ENCODE results near the gene GORASP2. TPM values are rescaled to one million over a fixed set of nuclear protein-coding genes. Genes with fewer than 3 reads are reported as not detected.
A peak's percentile ranks its signal among the peaks of the same experiment; 100 is the strongest.

Gene GORASP2
- total RNA-seq, 1 experiment from 2014 or later: 102 TPM

DNA sequence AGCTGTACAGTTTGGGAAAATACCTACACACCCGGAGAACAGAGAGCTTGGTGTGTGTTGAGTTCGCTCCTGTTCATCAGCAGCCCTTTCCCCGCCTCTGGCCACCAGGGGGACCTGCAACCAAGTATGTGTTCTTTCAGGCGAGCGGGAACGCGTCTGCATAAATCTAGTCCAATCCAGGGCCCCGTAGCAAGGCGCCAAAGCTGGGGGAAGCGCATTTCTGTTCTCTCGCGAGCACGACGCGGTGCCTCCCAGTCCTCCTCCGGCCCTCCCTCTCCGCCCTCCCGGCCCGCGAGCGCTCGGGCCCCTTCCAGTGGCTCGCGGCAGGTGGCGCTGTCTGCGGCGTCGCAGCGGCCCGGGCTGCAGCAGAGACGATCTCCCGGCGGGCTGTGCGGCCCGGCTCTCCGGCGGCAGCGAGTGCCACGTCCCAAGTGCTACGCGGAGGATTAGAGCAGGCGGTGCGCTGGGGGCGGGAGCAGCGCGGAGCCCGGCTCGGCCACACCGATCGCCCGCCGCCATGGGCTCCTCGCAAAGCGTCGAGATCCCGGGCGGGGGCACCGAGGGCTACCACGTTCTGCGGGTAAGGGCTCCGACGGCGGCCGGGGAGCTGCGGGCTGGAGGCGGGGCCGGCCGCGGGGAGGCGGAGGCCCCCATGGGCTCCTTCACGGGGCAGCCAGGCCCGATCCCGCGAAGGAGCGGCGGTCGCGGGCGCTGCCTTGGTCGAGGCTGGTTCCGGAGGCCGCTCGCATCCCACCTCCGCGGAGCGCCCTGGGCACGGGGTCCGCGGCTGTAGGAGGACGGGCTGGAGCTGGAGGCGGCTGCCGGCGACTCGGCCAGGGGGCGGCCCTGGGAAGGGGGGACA lies at the start of gene GORASP2 (continued):
- TF ChIP-seq ATF1 (CRISPR knock-in tag; IDR thresholded peaks at IDR 0.05): peak; percentile 64; the same call in 1 of the 2 replicates
- TF ChIP-seq, protein P1, sequence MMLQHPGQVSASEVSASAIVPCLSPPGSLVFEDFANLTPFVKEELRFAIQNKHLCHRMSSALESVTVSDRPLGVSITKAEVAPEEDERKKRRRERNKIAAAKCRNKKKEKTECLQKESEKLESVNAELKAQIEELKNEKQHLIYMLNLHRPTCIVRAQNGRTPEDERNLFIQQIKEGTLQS (CRISPR knock-in tag; conservative IDR thresholded peaks at IDR 0.05): no peak
- no peak for TF ChIP-seq HMGA2 (CRISPR knock-in tag; IDR thresholded peaks at IDR 0.05)
- TF ChIP-seq SP1 (CRISPR knock-in tag; conservative IDR thresholded peaks at IDR 0.05): peak; percentile 88; the same call in 1 of the 2 replicates
- TF ChIP-seq ZNF396 (CRISPR knock-in tag; IDR thresholded peaks at IDR 0.05; ENCODE audit: borderline replicate concordance): no peak
- no peak; the same call in 1 of the 2 replicates for TF ChIP-seq ELF4 (CRISPR knock-in tag; IDR thresholded peaks at IDR 0.05; ENCODE audit: low read depth)
- 0 out of 2 replicates have a peak, but pooled peaks have one; percentile 10 for TF ChIP-seq NFYB (CRISPR knock-in tag; conservative IDR thresholded peaks at IDR 0.05; ENCODE audit: low read depth)
- no peak for TF ChIP-seq GTF2I (CRISPR knock-in tag; conservative IDR thresholded peaks at IDR 0.05)
- TF ChIP-seq ZNF317 (CRISPR knock-in tag; IDR thresholded peaks at IDR 0.05; ENCODE audit: borderline replicate concordance, low read depth): no peak
- peak; percentile 87 for TF ChIP-seq FOXK1 (CRISPR knock-in tag; IDR thresholded peaks at IDR 0.05)
- no peak for TF ChIP-seq JAZF1 (CRISPR knock-in tag; IDR thresholded peaks at IDR 0.05)
- TF ChIP-seq, protein P2, sequence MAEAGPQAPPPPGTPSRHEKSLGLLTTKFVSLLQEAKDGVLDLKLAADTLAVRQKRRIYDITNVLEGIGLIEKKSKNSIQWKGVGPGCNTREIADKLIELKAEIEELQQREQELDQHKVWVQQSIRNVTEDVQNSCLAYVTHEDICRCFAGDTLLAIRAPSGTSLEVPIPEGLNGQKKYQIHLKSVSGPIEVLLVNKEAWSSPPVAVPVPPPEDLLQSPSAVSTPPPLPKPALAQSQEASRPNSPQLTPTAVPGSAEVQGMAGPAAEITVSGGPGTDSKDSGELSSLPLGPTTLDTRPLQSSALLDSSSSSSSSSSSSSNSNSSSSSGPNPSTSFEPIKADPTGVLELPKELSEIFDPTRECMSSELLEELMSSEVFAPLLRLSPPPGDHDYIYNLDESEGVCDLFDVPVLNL (CRISPR knock-in tag; IDR thresholded peaks at IDR 0.05; ENCODE audit: borderline replicate concordance, low read depth): peak; percentile 87; the same call in 1 of the 2 replicates
- TF ChIP-seq, protein P3, sequence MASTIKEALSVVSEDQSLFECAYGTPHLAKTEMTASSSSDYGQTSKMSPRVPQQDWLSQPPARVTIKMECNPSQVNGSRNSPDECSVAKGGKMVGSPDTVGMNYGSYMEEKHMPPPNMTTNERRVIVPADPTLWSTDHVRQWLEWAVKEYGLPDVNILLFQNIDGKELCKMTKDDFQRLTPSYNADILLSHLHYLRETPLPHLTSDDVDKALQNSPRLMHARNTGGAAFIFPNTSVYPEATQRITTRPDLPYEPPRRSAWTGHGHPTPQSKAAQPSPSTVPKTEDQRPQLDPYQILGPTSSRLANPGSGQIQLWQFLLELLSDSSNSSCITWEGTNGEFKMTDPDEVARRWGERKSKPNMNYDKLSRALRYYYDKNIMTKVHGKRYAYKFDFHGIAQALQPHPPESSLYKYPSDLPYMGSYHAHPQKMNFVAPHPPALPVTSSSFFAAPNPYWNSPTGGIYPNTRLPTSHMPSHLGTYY (CRISPR knock-in tag; IDR thresholded peaks at IDR 0.05): no peak
- TF ChIP-seq FOXP1 (CRISPR knock-in tag; IDR thresholded peaks at IDR 0.05; ENCODE audit: borderline replicate concordance): peak; percentile 96
- 0 out of 2 replicates have a peak, but pooled peaks have one; percentile 32 for TF ChIP-seq OVOL2 (CRISPR knock-in tag; IDR thresholded peaks at IDR 0.05; ENCODE audit: borderline replicate concordance)
- TF ChIP-seq GRHL2 (CRISPR knock-in tag; IDR thresholded peaks at IDR 0.05; ENCODE audit: insufficient replicate concordance, severe bottlenecking): no peak
- TF ChIP-seq, protein P4, sequence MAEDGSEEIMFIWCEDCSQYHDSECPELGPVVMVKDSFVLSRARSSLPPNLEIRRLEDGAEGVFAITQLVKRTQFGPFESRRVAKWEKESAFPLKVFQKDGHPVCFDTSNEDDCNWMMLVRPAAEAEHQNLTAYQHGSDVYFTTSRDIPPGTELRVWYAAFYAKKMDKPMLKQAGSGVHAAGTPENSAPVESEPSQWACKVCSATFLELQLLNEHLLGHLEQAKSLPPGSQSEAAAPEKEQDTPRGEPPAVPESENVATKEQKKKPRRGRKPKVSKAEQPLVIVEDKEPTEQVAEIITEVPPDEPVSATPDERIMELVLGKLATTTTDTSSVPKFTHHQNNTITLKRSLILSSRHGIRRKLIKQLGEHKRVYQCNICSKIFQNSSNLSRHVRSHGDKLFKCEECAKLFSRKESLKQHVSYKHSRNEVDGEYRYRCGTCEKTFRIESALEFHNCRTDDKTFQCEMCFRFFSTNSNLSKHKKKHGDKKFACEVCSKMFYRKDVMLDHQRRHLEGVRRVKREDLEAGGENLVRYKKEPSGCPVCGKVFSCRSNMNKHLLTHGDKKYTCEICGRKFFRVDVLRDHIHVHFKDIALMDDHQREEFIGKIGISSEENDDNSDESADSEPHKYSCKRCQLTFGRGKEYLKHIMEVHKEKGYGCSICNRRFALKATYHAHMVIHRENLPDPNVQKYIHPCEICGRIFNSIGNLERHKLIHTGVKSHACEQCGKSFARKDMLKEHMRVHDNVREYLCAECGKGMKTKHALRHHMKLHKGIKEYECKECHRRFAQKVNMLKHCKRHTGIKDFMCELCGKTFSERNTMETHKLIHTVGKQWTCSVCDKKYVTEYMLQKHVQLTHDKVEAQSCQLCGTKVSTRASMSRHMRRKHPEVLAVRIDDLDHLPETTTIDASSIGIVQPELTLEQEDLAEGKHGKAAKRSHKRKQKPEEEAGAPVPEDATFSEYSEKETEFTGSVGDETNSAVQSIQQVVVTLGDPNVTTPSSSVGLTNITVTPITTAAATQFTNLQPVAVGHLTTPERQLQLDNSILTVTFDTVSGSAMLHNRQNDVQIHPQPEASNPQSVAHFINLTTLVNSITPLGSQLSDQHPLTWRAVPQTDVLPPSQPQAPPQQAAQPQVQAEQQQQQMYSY (CRISPR knock-in tag; IDR thresholded peaks at IDR 0.05): no peak; the same call in 1 of the 2 replicates
- TF ChIP-seq TEAD4 (CRISPR knock-in tag; IDR thresholded peaks at IDR 0.05): no peak
- TF ChIP-seq, protein P5, sequence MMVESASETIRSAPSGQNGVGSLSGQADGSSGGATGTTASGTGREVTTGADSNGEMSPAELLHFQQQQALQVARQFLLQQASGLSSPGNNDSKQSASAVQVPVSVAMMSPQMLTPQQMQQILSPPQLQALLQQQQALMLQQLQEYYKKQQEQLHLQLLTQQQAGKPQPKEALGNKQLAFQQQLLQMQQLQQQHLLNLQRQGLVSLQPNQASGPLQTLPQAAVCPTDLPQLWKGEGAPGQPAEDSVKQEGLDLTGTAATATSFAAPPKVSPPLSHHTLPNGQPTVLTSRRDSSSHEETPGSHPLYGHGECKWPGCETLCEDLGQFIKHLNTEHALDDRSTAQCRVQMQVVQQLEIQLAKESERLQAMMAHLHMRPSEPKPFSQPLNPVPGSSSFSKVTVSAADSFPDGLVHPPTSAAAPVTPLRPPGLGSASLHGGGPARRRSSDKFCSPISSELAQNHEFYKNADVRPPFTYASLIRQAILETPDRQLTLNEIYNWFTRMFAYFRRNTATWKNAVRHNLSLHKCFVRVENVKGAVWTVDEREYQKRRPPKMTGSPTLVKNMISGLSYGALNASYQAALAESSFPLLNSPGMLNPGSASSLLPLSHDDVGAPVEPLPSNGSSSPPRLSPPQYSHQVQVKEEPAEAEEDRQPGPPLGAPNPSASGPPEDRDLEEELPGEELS (CRISPR knock-in tag; IDR thresholded peaks at IDR 0.05): peak; percentile 76; the same call in 1 of the 2 replicates
- TF ChIP-seq TCF7 (CRISPR knock-in tag; IDR thresholded peaks at IDR 0.05; ENCODE audit: low read depth): 0 out of 2 replicates have a peak, but pooled peaks have one; percentile 46
- TF ChIP-seq, protein P6, sequence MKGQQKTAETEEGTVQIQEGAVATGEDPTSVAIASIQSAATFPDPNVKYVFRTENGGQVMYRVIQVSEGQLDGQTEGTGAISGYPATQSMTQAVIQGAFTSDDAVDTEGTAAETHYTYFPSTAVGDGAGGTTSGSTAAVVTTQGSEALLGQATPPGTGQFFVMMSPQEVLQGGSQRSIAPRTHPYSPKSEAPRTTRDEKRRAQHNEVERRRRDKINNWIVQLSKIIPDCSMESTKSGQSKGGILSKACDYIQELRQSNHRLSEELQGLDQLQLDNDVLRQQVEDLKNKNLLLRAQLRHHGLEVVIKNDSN (CRISPR knock-in tag; IDR thresholded peaks at IDR 0.05): 0 out of 2 replicates have a peak, but pooled peaks have one; percentile 17
- no peak for TF ChIP-seq NR2C2 (CRISPR knock-in tag; IDR thresholded peaks at IDR 0.05)
- TF ChIP-seq SMAD4 (CRISPR knock-in tag; IDR thresholded peaks at IDR 0.05): no peak
- TF ChIP-seq RORB (CRISPR knock-in tag; IDR thresholded peaks at IDR 0.05): no peak
- TF ChIP-seq NFE2L1 (CRISPR knock-in tag; IDR thresholded peaks at IDR 0.05): peak; percentile 77; the same call in 1 of the 2 replicates
- TF ChIP-seq, protein P7, sequence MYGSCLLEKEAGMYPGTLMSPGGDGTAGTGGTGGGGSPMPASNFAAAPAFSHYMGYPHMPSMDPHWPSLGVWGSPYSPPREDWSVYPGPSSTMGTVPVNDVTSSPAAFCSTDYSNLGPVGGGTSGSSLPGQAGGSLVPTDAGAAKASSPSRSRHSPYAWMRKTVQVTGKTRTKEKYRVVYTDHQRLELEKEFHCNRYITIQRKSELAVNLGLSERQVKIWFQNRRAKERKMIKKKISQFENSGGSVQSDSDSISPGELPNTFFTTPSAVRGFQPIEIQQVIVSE (CRISPR knock-in tag; IDR thresholded peaks at IDR 0.05; ENCODE audit: borderline replicate concordance): no peak

Measured in WTC11 (cell line).